DOHH2 (cell line): ENCODE results near the gene CACNA2D1.

Experiments
- H3F3A ChIP-seq: fragments of 200-600 bp; sonication (generic), shearing (Covaris generic); 2 replicates; pipeline ENCODE4 v1.6.0; 2016; ENCODE audit warnings: antibody characterized with exemption, mild to moderate bottlenecking; ENCODE audit not compliant: control insufficient read depth, insufficient read depth
- H3K27ac ChIP-seq: fragments of 200-600 bp; sonication (generic); 2 replicates; pipeline ENCODE4 v1.5.1; 2014; ENCODE audit warnings: low read depth, mild to moderate bottlenecking, low read length, moderate library complexity
- H3K27me3 ChIP-seq: fragments of 200-600 bp; sonication (generic); 2 replicates; pipeline ENCODE4 v1.6.1; 2014; ENCODE audit warnings: mild to moderate bottlenecking, low read length, mixed read lengths; ENCODE audit not compliant: control insufficient read depth
- H3K36me3 ChIP-seq: fragments of 200-600 bp; sonication (generic); 2 replicates; pipeline ENCODE4 v1.6.1; 2014; ENCODE audit warnings: mild to moderate bottlenecking, low read length, moderate library complexity, mixed read lengths; ENCODE audit not compliant: control insufficient read depth
- H3K4me1 ChIP-seq: fragments of 200-600 bp; sonication (generic); 2 replicates; pipeline ENCODE4 v1.6.1; 2014; ENCODE audit warnings: mild to moderate bottlenecking, low read length, mixed read lengths; ENCODE audit not compliant: control insufficient read depth
- H3K4me2 ChIP-seq: fragments of 200-600 bp; sonication (generic); 2 replicates; pipeline ENCODE4 v1.6.0; 2014; ENCODE audit warnings: mild to moderate bottlenecking, low read length, moderate library complexity
- H3K4me3 ChIP-seq: fragments of 200-600 bp; sonication (generic); 2 replicates; pipeline ENCODE4 v1.5.1; 2014; ENCODE audit warnings: mild to moderate bottlenecking, low read length, mixed read lengths
- H3K79me2 ChIP-seq: fragments of 200-600 bp; sonication (generic); 2 replicates; pipeline ENCODE4 v1.6.1; 2014; ENCODE audit warnings: mild to moderate bottlenecking, low read length, mixed read lengths; ENCODE audit not compliant: control insufficient read depth
- H3K9me2 ChIP-seq: fragments of 200-600 bp; sonication (generic); replicated peaks from 2 replicates; pipeline ENCODE4 v1.6.1; 2014; ENCODE audit warnings: mild to moderate bottlenecking, low read length, mixed read lengths; ENCODE audit not compliant: control insufficient read depth
- H3K9me3 ChIP-seq: fragments of 200-600 bp; sonication (generic); 2 replicates; pipeline ENCODE4 v1.6.1; 2014; ENCODE audit warnings: antibody characterized with exemption, low read length, mixed read lengths; ENCODE audit not compliant: control insufficient read depth, insufficient read depth
- H4K20me1 ChIP-seq: fragments of 200-600 bp; sonication (generic); 2 replicates; pipeline ENCODE4 v1.6.0; 2014; ENCODE audit warnings: low read depth, mild to moderate bottlenecking, antibody characterized with exemption, low read length, moderate library complexity; ENCODE audit not compliant: control insufficient read depth, insufficient read depth
- CTCF ChIP-seq: fragments of 200-600 bp; sonication (generic); IDR thresholded peaks from one replicate; pipeline ENCODE4 v1.5.1; 2014; ENCODE audit warnings: antibody characterized with exemption, mild to moderate bottlenecking, low read depth, low read length; ENCODE audit not compliant: poor library complexity, severe bottlenecking
- EZH2phosphoT487 ChIP-seq: fragments of 200-600 bp; sonication (generic); IDR thresholded peaks from 2 replicates; pipeline ENCODE4 v1.6.1; 2017; ENCODE audit warnings: borderline replicate concordance, mild to moderate bottlenecking, antibody characterized with exemption, low read length, moderate library complexity, mixed read lengths

The CACNA2D1 gene

GRCh38 chr7:82224529-82224928 lies 219.0 kb downstream of the CACNA2D1 start:
- TF ChIP-seq EZH2phosphoT487, result no peak
- no peak for TF ChIP-seq CTCF
- no peaks in the 10 kb centered on the region for H3K9me3 ChIP-seq
- H4K20me1 ChIP-seq, result no peaks in the 10 kb centered on the region
- no peak overlapping the region for H3K4me3 ChIP-seq
- no peaks in the 10 kb centered on the region for H3K79me2 ChIP-seq
- no peaks in the 10 kb centered on the region for H3K9me2 ChIP-seq
- no peaks in the 10 kb centered on the region for H3K36me3 ChIP-seq
- H3K4me2 ChIP-seq, result no peak overlapping the region
- no peaks in the 10 kb centered on the region for H3K4me1 ChIP-seq
- no peak overlapping the region for H3K27ac ChIP-seq
- no peaks in the 10 kb centered on the region for H3F3A ChIP-seq
- H3K27me3 ChIP-seq, result no peaks in the 10 kb centered on the region

GRCh38 chr7:82223580-82223979 lies 220.0 kb downstream of the CACNA2D1 start:
- Histone ChIP-seq H3K27me3 (no peaks in the 10 kb centered on the region), H3K4me2 (no peak overlapping the region), H3K36me3 (no peaks in the 10 kb centered on the region), H3K4me3 (no peak overlapping the region), H3F3A (no peaks in the 10 kb centered on the region), H3K9me2 (no peaks in the 10 kb centered on the region), H3K4me1 (no peaks in the 10 kb centered on the region), H4K20me1 (no peaks in the 10 kb centered on the region), H3K9me3 (no peaks in the 10 kb centered on the region), H3K79me2 (no peaks in the 10 kb centered on the region), H3K27ac (no peak overlapping the region)
- TF ChIP-seq EZH2phosphoT487 (no peak), CTCF (no peak)

- Histone ChIP-seq H4K20me1 (no peaks in the 10 kb centered on the region), H3F3A (no peaks in the 10 kb centered on the region), H3K9me2 (no peaks in the 10 kb centered on the region), H3K4me1 (no peaks in the 10 kb centered on the region), H3K4me2 (no peak overlapping the region), H3K4me3 (no peak overlapping the region), H3K9me3 (no peaks in the 10 kb centered on the region), H3K27me3 (no peaks in the 10 kb centered on the region), H3K36me3 (no peaks in the 10 kb centered on the region), H3K27ac (no peak overlapping the region), H3K79me2 (no peaks in the 10 kb centered on the region)
- TF ChIP-seq CTCF (no peak), EZH2phosphoT487 (no peak)
Measured at GRCh38 chr7:82221152-82221674, 222.4 kb downstream of the CACNA2D1 start.
